ENCODE results near the gene PHF2.

Gene PHF2

DNA sequence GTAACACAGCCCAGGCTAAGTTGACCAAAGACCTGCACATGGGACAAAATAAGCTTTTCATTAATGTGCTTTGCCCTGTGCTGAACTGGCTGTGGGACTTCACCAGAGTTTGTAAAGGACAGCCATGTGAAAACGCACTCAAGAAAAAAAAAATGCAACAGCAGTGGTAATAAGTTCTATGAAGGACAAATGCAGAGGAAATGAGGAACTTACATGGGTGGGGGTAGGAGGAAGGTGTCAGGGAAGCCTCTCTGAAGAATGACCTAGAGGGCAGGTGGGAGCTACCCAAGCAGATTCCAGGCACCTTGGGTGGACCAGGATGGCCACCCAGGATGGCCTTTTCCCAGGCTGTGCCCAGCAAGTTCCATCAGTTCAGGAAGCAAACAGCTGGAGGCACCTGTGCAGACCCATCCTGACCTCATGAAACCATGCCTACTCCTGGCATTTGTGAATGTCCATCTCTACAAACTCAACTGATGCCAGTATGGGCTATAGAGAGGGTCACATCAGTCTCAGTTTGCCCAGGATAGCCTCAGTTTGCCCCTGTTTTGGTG, 6.7 kb upstream of the PHF2 start:
- FAIRE-seq: no peak

DNA sequence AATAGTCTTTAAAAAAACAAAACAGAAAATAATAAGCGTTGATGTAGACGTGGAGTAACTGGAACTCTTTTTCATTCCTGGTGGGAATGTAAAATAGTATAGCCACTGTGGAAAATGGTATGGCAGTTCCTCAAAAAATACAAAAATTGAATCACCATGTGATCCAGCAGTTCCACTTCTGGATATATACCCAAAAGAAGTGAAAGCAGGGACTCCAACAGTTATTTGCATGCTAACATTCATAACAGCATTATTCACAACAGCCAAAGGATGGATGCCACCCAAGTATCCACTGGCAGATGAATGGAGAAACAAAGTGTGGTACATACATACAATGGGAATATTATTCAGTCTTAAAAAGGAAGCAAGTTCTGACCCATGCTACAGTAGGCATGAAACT, 4.2 kb upstream of the PHF2 start:
- FAIRE-seq: no peak

DNA sequence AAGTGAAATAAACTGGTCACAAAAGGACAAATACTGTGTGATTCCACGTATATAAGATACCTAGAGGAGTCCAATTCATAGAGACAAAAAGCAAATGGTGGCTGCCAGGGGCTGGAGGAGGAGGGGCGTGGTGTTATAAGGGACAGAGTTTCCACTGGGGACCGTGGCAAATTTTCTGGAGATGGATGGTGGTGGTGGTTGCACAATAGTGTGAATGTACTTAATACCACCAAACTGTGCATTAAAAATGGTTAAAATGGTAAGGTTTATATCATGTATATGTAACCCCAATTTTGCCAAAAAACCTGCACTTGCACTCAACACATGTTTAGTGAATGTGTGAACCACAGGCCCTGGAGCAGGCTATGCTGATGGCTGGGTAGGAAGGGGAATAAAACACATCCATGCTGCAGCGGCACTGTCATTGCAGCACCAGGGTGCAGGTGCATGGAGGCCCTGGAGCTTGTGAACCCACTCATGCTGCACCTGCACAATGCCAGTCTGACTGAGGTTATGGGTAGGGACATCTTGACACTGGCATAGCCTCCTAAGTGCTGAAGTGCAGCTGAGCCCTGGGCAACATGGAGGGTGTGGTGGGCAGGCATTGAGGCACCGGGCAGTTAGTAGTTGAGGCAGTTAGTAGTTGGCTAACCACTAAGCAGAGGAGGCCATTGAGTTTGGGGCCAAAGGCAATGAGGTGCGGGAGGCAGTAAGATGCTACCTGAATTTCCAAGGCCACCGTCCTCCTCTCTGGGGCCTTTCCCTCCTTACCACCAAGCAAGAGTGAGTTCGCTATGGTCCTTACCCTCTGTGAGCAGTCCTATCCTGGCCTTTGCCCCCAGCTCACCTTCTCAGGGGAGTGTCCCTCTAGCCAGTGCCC, 3.5 kb upstream of the PHF2 start:
- FAIRE-seq: no peak

DNA sequence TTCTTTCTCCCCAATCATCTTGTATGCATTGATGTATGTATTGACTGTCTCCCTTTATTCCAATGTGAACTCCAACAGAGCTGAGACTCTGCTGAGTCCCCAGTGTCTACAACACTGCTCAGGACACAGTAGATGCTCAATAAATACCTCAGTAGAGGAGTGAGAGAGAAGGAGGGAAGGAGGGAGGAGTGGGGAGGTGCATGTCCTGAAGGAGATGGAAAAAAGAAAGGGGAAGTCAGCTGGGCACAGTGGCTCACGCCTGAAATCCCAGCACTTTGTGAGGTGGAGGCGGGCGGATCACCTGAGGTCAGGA, 2.9 kb upstream of the PHF2 start:
- FAIRE-seq: no peak

DNA sequence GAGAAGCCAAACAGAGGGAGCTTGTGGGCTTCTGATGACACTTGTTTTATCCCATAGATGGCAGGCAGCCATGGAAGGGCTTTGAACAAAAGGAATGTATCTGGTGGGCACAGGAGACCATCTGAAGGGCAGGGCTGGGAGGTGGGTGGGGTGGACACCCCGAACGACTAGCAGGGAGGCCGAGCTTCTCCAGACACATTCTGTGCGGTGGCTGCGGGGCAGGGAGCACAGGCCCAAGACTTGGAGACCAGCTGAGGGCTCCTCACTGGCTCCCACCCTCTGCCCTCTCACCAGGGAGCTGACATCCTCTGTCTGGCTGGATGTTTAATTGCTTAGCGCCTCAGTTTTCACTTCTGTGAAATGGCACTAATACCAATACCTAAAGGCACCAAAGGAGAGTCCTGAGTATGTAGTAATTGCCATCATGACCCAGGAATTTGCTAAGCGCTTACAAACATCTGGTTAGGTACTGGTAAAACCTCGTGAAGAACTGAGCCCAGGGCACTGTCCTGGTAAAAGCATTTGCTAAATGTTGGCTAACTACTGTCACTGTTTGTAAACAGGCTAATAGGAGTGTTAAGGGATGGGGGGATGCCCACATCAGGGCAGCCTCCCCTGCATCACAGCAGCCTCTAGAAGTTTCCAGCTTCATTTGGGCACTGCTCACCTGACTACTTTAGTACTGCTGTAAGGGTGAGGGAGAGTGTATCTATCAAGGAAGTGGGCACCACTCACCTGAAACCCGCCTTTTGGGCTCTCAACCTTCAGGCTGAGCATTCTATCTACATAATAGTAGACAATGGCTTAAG, 2.1 kb upstream of the PHF2 start:
- no peak for FAIRE-seq

DNA sequence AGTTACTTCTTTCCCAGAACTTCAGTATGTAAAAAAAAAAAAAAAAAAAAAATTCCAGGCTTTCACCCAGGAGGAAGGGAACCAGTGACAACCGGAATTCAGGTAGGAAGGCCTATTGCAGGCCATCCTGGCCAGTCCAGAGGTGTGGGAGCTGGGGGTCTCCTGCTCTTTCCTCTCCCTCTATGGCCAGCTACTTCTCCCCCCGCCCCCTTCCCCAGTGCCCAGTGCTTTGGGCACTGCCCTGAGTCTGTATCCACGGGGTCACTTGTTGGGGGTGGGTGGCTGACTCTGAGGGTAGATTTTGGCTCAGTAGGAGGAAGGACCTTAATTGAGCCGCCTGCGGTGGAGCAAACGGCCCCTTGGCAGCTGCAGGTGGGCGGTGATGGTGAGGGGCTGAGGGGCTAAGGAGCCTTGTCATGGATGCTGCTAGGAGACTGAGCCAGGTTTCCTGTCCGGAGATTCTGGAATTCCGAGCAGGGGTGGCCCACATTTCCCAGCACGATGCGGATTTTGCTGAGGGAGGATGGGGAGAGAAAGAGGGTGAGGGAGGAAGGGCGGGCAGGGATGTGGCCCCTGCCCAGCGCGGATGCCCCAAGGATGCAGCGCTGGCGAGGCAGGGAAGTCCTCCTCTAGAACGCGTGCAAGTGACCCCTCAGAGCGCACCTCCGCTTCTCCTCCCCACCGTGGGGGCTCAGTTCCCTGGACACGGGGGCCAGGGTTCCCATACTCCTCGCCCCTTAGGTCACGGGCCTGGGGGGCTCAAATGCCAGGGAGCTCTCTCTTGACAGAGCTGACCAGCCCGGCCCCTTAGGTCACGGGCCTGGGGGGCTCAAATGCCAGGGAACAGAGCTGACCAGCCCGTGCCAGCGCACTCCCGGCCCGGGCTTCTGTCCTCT, 1.2 kb upstream of the PHF2 start:
- FAIRE-seq: no peak

DNA sequence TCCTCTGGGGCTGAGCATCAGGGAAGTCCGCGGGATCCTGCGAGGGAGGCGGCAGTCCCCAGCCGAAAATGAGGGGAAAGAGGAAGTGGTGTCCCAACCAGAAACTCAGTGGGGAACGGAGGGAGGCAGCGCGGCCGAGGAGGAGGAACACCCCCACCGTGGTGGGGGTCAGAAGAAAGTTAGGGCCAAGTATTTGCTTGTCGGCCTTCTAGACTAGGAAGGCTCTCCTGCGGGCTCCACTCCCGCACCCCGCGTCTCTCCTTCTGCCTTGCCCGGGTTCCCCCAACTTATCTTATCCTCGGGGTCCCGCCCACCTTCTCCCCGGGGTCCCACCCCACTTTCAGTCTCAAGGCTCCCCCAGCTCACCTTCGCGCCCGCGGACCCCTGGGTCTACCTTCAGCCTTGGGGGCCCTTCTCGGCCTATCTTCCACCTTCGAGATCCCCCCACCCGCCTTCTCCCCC, 557 bp upstream of the PHF2 start:
- no peak for FAIRE-seq

DNA sequence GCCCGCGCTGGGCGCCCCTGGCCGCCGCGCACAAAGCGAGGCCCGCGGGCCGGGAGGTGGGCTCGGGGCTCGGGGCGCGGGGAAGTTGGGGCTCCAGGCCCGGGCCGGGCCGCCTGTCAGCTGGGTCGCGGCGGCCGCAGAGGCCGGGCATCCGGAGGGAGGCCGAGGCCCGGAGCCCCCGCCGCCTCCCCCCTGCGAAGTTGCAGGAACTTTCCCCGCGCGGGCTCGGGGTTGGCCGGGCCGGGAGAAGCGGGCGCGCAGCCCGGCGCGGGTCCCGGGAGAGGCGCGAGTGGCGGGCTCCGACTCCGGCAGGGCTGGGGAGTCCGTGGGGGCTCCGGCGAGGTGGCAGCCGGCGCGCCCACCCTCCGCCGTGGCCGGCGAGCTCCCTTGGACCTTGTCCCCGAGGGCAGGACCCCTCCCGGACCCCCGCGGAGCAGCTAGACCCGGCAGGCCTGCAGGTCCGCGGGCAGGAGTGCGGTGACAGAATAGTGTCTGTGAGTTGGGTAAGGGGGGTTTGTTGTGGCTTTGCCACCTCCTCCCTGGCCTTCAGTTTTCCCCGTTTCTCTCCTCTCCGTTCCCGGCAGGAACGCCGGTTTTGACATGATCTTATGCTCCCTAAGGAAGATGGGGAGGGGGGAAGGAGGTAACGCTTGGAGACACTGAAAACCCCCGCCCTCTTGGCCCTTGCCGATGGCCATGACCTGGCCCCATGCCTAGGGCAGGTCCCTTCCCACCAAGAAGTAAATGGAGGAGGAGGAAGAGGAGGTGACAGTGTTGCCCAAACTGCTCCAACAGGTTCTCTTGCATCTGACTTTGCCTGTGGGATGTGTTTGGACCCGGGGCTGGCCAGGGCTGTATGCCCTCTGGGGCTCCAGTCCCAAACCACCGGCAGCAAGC, 942 bp downstream of the PHF2 start:
- FAIRE-seq: no peak

DNA sequence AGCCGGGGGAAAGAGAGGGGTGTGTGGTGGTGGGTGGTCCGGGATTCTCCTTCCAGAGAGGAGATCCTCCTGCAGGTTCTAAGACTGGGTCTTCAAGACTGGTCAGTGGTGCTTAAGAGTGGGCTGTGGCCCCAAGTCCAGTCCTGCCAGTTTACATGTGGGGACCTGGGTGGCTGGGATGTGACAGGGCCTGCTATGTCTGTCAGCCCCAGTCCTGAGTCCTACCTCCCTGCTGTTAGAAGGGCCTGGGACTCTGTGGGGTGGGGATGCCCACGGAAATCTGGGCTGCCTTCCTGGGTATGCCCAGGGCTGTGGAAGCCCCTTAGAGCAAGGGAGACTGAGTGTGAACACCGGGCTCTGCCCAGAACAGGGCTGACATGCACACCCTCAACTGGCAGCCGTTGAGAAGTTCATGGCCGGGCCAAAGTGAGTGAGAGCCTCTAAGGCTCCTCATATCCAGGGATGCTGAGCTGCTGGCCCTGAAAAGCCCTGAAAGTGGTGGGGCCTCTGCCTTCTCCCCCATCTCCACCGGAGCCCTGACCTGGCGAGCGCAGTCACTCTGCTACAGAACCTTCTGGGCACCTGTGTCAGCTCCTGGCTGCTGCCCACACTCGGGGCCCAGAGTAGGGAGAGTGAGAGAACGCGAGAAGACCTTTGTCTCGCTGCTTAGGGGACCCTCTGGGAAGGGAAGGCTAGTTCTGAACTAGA, 1.7 kb downstream of the PHF2 start:
- FAIRE-seq: no peak

DNA sequence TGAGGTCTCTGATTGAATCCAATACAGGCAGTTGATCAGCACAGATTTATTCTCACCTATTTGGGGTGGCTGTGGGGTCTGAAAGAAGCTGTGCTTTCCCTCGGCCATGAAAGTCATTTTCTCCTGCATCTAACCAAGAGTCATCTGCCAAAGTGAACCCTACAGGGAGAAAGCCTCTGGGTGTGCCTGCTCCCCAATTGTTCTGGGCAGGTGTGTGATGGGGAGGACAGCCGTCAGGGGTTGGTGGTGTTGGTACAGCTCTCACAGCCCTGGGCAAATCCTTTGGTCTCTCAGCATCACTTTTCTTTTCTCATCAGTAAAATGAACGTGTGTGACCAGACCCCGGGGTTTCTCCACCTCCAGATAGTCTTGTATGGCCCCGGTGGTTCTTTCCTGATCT, 2.5 kb downstream of the PHF2 start:
- FAIRE-seq: no peak

DNA sequence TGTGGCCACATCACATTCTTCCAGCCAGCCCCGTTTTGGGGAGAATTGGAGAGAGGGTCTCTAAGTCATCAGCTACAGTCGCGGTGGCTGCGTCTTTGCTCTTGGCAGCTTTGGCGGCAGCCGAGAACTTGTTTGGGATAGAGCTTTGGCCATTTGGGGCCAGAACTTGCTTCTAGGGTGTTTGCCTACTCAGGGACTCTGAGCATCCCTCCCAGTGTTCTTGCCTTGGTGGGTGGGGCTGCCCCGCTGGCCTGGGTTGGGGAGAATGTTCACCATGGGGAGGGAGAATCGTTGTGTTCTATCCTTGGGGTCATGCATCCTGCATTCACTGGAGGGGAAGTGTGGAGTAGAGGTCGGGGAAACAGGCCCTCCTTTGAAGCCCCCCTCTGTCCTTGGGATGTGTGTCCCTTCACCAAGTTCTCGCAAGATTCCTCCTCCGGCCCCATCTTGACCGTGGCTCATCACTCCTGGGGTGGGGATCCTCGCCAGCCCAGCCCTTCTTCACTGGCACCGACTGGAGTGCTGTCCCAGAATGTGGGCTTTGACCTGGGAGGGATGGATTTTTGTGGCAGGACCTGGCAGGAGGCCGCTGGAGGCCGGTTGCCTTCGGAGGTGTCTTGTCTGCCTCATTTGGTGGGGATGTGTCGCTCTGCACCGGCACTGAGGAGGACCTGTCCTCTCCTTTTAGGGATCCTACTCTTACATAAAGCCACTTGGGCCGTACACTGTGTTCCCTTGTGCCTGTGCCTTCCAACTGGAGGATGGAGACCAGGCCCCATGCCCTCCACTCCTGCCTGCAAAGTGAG, 3.5 kb downstream of the PHF2 start:
- no peak for FAIRE-seq

DNA sequence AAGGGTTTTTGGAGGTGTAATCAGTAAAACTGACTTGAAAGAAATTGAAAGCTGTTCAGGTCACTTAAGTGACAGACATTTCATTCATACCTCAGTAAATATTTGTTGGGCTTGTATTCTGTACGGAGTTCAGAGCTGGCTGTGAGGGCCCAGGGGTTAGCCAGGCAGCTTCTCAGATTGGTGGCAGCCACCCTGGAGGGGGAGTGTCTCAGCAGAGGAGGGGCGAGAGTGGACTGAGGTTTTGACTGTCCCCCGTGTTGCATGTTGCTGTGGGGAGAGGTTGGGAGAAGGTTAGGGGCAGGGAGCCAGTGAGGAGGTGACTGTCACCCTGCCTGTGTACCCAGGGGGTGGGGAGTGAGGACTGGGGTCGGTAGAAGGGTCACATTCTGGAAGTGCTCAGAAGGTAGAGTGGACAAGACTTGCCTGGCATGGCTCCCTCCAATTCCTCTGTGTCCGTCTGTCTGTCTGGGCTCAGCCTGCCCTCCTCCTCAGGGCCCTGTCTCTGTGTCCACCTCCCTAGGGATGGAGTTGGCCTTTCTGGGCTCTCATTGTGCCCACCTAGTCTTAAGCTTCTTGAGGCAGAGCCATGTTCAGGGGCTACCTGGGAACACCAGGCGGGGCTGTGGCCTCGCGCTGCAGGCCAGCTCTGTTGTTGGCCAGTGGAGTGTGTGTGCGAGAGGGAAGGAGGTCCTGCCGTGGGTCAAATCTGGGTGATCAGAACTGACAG, 4.4 kb downstream of the PHF2 start:
- FAIRE-seq: no peak

DNA sequence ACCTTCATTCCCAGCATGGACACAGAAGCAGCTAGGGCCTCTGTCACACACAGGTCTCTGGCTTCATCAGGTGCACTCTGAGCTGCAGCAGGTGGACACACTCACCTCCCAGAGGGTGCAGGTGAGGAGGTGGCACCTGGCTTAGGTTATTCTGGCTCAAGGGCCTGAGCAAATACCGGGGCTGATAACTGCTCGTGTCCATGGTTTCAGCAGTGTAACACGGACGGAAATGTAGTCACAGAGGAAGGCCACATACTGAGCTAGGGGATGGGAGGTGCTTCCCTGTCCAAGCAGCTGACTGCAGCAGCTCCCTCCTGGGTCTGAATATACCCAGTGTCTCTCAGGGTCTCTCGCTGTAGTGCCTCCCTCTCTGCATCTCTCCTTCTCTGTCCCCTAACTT, 5.7 kb downstream of the PHF2 start:
- no peak for FAIRE-seq

DNA sequence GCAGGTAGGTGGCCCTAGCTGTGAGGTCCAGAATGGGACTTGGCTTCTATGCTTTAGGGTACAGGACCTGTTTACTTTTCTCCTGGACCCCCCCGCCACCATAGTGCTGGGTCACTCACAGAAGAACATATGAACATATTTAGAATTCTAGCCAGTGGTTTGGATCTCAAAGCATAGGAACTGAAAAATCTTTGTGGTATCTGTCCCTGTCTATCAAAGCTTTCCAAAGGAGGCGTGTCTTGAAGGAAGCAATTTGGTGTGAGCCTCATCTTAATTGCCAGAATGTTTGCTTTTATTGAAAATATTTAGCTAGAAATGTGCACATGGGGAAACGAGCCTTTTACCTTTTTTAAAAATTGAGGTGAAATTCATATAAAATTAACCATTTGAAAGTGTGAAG, 6.2 kb downstream of the PHF2 start:
- FAIRE-seq: no peak

DNA sequence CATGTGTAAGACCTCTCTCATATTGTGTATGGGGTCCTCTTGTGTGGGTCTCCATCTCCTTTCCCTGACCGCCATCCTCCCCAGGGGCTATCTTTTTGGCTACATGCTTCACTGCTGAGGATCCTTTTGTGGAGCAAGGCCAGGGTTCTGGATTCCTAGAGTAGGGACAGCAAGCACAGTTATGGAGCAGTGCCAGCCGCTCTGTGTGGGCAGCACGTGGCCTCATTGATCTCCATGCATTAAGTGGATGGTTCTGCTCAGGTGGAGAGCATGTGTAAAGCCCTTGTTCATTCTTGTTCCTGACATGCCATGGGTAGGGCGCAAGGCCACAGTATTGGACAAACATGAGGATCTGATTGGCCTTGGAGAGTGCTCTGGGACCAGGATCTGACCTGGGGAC, 8.9 kb downstream of the PHF2 start:
- no peak for FAIRE-seq

DNA sequence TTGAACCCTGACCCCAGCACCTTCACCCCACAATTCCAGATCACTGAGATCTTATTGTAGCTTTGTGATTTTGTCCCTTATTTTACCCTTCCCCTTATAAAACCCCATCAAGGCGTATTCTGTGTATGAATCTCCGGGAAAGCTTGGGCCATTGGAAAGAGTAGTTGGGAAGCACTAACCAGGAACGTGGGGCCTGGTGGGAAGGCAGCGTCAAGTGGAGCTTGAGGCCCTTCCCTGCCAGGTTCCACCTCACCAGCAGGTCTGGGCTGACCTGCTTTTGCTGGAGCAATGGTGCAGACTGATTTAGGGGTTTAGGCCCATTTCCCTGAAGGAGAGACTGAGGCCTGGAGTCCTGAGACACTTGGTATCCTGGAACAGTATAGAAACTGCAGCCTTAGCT, 9.3 kb downstream of the PHF2 start:
- FAIRE-seq: no peak

DNA sequence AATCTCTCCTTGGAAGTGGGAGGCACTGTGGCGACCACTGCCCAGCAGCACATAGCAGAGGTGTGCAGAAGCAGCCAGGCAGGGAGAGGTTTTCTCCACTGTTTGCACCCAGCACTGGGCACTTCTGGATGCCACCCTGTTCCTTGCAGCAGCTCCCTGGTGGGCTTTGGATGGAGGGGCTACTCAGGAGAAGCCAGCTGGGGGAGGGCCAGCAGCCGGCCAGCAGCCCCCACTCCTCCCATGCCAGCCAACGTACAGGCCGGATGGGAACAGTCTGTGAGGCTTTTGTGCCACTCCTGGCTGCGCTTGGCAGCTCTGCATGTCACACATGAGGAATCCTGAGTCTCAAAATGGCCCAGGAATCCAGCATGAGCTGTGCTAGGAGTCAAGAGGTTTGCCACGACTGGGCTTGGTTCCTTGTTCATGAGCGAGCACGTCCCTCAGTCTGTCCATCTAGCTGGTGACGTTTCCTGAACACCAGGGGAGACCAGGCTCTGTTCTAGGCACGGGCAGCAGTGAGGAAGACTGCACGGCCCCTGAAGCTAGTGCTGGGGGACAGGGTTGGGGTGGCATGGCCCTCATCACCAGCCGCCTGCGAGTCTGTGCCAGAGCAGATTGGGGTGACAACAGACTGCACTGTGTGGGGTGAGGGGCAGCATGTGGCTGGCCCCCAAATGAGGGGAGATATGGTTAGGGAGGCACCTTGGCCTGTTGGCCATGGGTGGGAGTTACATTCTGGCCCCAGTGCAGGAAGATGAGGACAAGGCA, 10.1 kb downstream of the PHF2 start:
- FAIRE-seq: no peak

DNA sequence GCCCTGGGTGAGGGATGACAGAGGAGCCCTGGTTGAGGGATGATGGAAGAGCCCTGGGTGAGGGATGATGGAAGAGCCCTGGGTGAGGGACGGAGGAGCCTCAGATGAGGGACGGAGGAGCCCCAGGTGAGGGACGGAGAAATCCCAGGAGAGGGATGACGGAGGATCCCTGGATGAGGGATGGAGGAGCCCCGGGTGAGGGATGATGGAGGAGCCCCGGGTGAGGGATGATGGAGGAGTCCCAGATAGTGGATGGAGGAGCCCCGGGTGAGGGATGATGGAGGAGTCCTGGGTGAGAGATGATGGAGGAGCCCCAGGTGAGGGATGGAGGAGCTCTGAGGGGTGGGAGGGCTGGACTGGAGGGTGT, 10.9 kb downstream of the PHF2 start:
- no peak for FAIRE-seq
